Activated CD4-positive, CD25-positive, alpha-beta regulatory T cell treated with anti-CD3 and anti-CD28 coated beads, Interleukin-2, amount 50 U/mL, for 72 hours (primary cell): ENCODE results near the gene TRIM2.

ENCODE experiments used
- DNase-seq: peaks from one replicate; pipeline ENCODE4 v3.0.0; 2021

Gene TRIM2

DNA sequence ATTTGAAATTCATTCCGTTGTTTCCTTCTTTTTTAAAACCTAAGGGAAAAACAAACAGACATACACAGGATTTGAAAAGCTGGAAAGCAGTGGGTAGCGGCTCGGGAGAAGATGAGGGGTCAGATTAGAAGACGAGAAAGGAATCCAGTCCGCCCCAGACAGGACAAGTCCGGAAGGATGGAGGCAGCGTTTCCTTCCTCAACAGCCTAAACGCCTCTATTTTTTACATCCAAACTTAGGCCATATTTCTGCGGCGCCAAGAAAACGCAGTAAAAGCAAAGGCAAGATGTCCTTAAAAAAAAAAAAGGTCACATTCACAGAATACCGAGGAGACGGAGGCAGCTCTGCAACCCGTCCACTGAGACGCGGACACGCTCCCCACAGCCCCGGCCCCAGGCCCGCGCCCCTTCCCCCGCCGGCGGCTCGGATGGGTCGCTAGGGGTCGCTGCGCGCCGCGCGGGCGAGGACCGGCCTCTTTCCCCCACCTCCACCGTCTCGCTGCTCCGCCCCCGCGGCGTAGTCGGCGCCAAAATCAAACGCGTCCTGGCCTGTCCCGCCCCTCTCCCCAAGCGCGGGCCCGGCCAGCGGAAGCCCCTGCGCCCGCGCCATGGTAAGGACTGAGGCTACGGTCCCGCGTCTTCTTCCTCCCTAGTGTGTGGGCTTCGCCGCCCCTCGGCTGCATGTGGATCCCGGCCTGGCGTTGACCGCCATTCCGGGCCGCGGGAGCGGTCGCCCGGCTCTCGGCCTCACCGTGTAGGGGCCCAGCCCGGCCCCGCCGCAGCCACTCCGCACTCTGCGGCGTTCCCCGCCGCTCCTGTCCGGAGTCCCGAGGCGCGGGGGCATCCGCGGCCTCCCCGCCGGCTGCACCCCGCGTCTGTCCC is 140.1 kb downstream of the TRIM2 start, which contains the start of gene MND1:
TSS of gene MND1 (plus strand) at position 558 of the 881 bp plus-strand sequence. CDS start at position 608, 50 bp downstream.
- peak; percentile 94 for DNase-seq

DNA sequence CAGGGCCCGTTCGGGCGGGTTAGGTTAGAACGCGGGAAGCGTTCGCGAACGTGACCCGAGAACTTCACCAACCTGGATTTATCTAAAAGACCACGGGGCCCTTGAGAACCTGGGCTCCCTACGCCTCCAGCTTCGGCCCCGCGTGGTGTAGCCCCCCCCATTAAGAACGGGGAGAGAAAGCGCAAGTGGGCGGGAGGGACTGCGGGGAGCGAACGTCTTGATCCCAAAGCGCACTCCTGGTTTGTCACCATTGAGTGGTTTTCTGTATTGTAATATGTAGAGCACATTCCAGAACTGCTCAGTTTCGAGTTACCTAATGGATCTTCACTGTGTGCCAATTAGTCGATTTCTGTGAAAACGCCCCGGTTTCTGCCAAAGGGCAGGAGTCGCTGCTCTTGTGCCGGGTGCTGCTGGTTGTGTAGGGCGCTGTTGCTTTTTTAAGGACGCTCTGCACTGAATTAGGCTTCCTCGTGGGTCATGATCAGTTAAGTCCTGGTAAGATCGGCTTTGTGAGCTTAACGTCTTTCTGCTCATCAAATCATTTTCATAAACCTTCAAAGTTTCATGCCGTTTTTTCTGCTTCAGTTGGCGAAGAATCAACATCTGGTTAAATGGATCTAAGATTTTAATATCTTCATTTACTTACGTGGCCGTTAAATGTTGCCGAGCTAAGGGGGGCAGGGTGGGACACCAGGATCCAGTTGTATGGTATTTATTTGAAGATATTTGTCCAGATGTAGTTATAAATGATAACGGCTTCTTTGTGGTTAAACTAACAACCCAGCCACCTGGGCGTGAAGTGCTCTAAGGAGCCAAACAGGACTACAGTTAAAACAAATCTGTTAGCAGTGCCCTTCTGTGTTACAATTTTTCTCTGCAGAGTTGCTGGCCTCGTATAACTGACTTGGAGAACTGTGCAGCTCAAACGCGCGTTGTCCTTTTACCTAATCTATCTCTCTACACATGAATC is 141.1 kb downstream of the TRIM2 start:
- DNase-seq = peak; percentile 52

DNA sequence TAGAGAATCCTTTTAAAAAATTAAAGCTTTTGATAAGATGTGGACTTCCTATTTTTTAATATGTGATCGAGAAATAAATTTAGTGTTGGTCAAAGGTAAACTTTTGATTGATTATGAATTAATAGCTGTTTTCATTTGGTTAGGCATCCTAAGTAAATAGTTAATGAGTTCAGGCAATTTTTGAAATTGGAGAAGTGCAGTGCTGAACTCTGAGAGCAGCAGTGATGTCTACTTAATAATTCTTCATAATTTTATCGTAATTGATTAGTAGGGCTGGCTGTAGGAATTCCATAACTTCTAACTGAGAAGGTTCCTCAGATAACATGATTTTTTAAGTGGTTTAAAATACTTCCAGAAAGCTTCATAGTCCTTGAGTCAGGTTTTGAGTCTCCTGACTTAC is 141.8 kb downstream of the TRIM2 start:
- no peak for DNase-seq

DNA sequence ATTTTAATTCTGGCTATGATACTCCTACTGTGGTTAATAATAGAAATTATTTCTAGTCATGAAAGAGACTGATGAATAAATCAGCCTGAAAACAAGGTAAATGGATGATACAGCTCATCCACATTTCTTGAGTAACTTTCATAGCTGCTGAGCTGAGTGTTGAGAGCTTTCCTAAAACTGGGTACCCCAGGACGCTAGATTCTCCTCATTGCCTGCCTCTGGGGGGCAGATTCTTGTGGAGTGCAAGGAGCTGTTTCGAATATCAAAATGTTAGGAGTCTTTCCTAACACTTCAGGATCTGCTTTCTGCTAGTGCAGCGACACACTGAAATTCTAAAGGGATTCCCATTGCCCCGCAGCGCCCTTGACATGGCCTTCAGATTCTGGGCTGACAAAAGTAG is 142.3 kb downstream of the TRIM2 start:
- no peak for DNase-seq

DNA sequence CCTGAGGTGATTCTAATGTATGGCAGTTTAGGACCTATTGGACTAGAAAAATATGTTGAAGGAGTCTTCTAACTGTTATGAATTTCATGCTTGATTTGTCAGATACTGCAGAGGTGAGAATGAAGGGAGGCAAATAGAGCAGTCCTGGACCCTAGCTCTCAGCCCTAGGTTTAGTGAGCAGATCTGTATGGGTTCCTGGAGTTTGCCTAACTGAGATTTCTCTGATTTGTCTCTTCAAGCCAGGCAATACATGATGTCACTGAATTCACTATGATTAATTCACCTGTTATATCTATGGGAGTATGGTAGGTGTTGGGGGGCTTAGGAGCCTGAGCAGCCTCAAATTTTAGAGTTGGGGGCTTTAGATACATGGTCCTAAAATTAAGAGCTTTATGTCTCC is 142.9 kb downstream of the TRIM2 start:
- DNase-seq = no peak

DNA sequence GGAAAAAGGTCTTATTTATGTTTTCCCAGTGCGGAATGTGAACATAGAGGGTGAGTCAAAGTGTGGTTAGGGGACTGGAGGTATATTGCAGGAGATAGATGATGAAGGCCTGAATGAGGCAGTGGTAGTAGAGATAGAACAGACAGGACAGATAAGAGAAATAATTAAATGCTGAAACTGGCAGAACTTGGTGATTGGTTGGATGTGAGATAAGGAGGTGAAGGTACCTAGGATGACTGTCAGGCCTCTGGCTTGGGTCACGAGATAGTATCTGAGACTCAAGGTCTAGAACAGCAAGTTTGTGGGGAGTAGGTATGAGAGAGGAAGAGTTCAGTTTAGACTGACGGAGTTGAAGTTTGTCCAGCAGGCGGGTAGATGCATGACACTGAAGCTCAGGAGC is 143.8 kb downstream of the TRIM2 start:
- no peak for DNase-seq

DNA sequence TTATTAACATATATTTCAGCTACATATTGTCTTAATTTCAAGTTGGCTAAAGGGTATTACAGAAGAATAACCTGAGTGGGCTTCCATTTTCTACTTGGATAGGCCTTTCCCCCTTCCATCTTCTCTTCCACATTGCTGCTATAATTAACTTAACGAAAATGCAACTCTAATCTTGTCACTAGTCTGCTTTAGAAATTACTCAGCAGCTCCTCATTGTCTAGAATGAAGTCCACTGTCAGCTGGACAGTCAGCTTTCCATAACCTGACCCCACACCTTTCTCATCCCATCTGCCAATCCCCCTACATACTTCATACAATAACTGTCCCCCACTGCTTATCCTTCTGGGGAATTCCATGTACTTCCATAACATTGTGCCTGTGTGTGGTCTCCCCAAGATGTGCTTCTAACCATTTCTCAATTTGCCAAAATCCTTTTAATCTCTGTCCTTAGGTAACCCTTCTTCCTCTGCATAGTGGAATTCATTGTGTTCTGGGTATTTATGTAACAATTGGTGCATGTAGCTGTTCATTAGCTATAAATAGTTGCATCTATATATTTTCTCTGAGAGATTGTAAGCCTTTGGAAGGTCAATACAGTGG is 145.1 kb downstream of the TRIM2 start:
- DNase-seq = no peak

DNA sequence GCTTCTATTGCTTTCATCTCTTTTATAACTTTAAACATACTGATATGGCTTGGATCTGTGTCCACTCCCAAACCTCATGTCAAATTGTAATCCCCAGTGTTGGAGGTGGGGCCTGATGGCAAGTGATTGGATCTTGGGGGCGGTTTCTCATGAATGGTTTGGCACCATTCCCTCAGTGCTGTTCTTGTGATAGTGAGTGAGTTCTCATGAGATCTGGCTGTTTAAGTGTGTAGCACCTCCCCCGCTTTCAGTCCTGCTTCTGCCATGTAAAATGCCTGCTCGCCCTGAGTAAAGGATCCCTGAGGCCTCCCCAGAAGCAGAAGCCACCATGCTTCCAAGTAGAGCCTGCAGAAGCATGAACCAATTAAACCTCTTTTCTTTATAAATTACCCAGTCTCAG is 157.9 kb downstream of the TRIM2 start:
- DNase-seq = no peak

DNA sequence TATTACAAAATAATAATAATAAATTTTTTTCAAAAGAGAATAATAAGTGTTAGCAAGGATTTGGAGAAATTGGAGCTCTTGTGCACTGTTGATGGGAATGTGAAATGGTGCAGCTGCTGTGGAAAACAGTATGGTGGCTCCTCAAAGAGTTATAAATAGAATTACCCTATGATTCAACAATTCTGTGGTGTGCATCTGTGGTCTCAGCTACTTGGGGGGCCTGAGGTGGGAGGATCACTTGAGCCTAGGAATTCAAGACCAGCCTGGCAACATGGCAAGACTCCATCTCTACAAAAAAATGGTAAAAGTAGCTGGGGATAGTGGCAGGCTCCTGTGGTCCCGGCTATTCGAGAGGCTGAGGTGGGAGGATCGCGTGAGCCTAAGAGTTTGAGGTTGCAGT is 159.8 kb downstream of the TRIM2 start:
- no peak for DNase-seq

DNA sequence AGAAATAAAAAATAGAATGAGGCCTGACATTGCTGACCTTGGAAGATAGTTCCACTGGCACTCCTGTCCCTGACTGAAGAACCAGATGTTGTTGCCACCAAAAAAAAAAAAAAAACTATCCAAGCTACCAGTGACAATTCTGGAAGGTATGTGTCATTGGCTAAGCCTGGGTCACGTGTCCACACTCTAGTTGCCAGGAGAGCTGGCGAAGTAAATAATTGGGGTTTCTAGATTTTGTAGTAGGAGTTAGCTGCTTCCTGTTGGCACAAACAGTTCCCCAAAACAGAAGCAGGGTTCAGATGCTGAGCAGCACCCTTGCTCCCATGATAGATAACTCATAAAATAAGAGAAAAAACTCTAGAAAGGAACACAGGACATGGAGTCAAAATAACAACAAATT is 160.8 kb downstream of the TRIM2 start:
- no peak for DNase-seq

DNA sequence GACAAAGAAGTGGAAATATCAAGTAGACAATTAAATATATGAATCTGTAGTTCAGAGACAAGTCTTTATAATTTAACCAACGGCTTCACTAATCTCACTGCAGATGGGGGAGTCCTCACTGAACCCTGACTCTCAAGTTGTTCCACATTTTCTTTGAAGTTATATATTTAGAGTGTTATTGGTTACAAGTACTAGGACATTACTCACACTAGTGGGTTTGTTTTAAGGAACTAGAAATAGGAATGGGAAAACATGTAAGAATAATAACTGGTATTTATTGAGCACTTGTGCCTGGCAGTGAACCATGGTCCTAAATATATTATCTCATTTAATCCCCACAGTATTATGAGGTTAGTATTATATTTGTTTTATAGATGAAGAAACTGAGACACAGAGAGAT is 162.2 kb downstream of the TRIM2 start:
- no peak for DNase-seq

DNA sequence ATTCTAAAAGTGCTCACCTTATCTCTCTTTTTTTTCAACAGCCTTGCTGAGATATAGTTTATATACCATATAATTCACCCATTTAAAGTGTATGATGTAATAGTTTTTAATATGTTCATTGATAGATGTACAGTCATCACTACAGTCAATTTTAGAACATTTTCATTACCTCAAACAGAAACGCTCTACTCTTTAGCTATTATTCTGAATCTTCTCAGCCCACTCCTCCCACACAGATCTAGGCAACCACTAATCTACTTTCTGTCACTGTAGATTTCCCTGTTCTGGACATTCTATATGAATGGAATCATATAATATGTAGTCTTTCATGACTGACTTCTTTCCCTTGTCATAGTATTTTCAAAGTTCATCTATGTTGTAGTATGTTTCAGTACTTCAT is 162.8 kb downstream of the TRIM2 start:
- no peak for DNase-seq

DNA sequence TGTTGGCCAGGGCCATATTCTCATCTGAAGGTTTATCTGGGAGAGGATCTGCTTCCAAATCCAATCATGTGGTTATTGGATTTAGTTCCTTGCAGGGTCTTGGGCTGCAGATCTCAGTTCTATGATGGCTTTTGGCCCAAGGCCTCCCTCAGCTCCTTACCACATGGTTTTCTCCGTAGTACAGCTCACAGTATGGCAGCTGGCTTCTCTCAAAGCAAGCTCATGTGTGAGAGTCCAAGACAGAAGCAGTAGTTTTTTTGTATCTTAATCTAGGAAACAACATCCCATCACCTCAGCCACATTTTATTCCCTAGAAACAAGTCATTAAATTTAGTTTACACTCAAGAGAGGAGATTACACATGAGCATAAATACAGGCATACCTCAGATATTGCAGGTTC is 164.8 kb downstream of the TRIM2 start:
- DNase-seq = no peak

DNA sequence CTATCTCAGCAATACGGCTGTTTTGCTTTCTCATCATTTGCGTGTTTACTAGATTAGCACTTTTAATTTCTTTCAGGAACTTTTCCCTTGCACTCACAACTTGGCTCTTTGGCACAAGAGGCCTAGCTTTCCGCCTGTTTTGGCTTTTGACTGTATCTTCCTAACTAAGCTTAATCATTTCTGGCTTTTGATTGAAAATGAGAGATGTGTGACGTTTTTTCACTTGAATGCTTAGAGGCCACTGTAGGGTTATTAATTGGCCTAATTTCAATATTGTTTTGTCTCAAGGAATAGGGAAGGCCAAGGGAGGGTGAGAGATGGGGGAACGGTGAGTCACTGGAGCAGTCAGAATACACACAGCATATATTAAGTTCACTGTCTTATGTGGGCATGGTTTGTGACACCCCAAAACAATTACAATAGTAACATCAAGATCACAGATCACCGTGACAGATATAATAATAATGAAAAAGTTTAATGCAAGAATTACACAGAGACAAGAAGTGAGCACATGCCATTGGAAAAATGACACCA is 167.5 kb downstream of the TRIM2 start:
- DNase-seq = no peak

DNA sequence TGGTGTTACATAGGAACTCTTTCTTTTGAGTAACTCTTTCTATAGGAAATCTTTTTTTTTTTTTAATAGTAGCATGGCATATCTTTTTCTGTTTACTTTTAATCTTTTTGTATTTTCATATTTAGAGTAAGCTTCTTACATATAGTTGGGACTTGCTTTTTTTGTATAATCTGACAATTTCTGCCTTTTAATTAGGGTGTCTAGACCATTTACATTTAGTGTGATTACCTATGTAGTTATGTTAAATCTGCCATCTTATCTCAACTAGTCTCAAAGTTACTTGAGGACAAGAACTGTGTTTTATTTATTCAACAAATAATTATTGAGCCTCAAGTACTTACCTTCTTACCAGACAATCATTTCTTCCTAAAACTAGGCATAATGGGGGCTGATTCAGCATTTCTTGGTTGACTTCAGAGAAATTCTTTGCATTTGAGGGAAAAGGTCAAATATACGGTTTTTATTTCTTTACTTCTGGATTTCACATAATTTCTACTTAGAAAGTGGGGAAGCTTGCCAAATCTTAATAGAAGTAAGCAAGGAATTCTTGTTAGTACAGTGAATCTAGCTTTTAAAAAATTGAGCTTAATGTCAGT is 168.8 kb downstream of the TRIM2 start:
- no peak for DNase-seq

DNA sequence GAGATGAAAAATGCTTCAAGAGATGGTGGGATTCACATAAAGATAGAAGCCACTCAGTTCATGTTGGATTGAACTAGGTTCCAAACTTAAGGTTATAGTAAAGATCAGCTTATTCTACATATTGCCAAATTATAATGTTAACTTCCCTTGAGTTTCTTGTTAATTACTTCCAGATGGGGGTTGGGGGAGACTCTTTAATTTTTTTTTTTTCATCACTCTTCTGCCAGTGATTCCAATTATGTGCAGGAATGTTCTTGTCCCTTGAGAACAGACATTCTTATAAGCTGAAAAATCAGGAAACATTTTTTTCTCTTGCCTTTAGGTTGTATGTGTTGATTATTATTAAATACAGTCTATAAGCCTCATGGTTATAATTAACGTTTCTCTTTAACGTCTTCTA is 170.2 kb downstream of the TRIM2 start:
- no peak for DNase-seq

DNA sequence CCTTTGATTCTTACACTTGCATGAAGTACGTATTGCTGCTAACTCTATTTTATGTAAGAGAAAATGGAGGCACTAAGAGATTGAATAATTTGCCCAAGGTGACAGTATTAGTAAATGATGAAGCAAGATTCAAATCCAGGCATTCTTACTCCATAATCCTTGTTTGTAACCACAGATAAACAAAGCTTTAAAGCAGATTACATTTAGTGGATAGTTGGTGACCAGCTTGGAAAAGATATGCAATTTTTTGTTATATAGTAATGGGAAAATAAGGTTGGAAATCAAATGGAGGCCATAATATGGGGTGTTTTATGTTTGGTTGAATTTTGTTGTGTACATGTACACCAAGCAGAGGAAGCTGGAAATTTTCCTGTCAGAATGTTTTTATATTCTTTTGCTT is 171.1 kb downstream of the TRIM2 start:
- DNase-seq = no peak

DNA sequence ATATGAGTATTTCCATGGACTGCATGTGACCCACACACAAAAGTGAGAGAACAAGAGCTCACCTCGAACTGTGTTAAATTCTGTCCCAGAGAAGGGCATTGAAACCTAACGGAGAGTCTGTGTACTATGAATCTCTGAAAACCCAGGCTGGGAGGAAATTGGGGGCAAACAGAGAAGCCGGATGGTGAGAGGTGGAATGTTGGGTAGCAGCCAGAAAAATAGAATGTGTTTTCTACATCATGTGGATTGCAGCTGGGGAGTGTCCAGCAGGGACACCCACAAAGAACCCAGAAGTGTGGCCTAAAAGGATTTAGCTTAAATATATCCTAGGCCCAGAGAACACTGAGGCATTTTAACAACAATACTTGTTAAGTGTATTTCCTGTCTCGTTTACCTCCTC is 178.9 kb downstream of the TRIM2 start:
- no peak for DNase-seq

DNA sequence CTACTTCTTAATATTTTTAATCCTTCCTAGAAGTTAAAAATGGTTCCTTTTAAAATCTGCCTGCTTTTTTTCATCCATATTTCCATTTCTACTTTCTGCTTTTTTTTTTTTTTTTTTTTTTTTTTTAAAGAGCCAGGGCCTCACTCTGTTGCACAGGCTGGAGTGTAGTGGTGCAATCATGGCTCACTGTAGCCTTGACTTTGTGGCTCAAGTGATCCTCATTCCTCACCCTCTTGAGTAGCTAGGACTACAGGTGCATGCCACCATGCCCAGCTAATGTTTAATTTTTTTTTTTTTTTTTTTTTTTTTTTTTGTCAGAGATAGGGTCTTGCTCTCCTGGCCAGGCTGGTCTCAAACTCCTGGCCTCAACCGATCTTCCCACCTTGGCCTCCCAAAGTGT is 179.9 kb downstream of the TRIM2 start:
- DNase-seq = no peak

DNA sequence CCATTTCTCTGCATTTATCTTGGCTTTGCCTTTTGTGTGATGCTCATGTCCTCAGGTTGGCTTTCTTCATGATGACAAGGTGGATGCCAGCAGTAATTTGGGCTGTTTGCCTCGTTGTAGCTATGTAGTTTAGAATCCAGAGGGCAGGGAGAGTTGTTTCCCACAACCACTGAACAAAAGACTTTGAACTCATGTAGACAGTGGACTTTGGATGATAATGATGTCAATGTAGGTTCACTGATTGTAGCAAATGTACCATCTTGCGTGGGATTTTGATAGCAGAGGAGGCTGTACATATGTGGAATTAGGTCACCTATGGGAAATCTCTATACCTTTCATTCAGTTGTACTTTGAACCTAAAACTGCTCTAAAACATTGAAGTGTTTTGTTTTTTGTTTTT is 181.5 kb downstream of the TRIM2 start:
- DNase-seq = no peak

DNA sequence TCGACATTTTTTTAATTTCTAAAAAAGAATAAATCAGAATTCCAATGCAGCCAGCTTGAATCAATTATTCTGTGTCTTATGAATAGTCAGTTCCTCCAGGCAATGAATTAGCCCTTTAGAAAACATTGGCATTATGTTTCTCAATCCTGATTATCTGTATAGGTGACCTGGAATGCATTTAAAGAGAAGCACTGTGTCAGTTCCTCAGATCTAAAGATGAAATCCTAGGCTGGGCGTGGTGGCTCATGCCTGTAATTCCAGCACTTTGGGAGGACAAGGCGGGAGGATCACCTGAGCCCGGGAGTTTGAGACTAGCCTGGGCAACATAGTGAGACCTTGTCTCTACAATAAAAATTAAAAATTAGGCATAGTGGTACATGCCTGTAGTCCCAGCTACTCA is 183.7 kb downstream of the TRIM2 start:
- DNase-seq = no peak
